Cortex of kidney (tissue), 1 donor: Measurements from ENCODE around the gene COL27A1.

Experiments
- DNase-seq: peaks from one replicate; lab custom pipeline; 2025; lab: John Stamatoyannopoulos, UW

COL27A1 gene

GRCh38 chr9:114272739-114273431, 117.5 kb downstream of the COL27A1 start:
- DNase-seq, result no peak

GRCh38 chr9:114273461-114273881, 118.1 kb downstream of the COL27A1 start:
- no peak for DNase-seq

- DNase-seq, result no peak
Measured at GRCh38 chr9:114274217-114274616, 118.9 kb downstream of the COL27A1 start.

- no peak for DNase-seq
Measured at GRCh38 chr9:114275246-114276004, 120.1 kb downstream of the COL27A1 start.

GRCh38 chr9:114276908-114277821, 121.8 kb downstream of the COL27A1 start:
- no peak for DNase-seq

GRCh38 chr9:114278356-114278755, 123.0 kb downstream of the COL27A1 start:
- DNase-seq, result no peak

- no peak for DNase-seq
Measured at GRCh38 chr9:114278881-114279570, 123.7 kb downstream of the COL27A1 start.

GRCh38 chr9:114279693-114280092, 124.4 kb downstream of the COL27A1 start:
- DNase-seq, result no peak

- DNase-seq, result no peak
Measured at GRCh38 chr9:114280636-114281472, 125.5 kb downstream of the COL27A1 start.

- DNase-seq, result no peak
Measured at GRCh38 chr9:114281473-114282103, 126.3 kb downstream of the COL27A1 start.

GRCh38 chr9:114282104-114282485, 126.8 kb downstream of the COL27A1 start:
- DNase-seq, result no peak

- DNase-seq, result no peak
Measured at GRCh38 chr9:114282507-114282906, 127.2 kb downstream of the COL27A1 start.

- DNase-seq, result no peak
Measured at GRCh38 chr9:114282926-114283325, 127.6 kb downstream of the COL27A1 start.

GRCh38 chr9:114283551-114284111, 128.3 kb downstream of the COL27A1 start:
- DNase-seq, result no peak

GRCh38 chr9:114284316-114285060, 129.2 kb downstream of the COL27A1 start:
- DNase-seq, result no peak

GRCh38 chr9:114285166-114285867, 130.0 kb downstream of the COL27A1 start:
- DNase-seq, result no peak

GRCh38 chr9:114286146-114286679, 130.9 kb downstream of the COL27A1 start:
- no peak for DNase-seq

GRCh38 chr9:114287001-114287762, 131.8 kb downstream of the COL27A1 start:
- no peak for DNase-seq
